ENCODE measurements around the gene JAG1. TPM values are rescaled to one million over a fixed set of nuclear protein-coding genes. Genes with fewer than 3 reads are reported as not detected.

The JAG1 gene
- total and polyA plus RNA-seq, 7 experiments from 2014 or later: 0.07 to 7.0 (median 0.62) TPM; not detected in 2

GRCh38 chr20:10603971-10604864, 69.6 kb downstream of the JAG1 start:
- H3K36me3 Mint-ChIP-seq: peaks cover 14 to 68% (median 36%) of the 10 kb centered on the region in 5 donors
- no peak overlapping the region for H3K27ac Mint-ChIP-seq
- intact Hi-C loops (cut with micrococcal nuclease): no loop called here
- H3K9me3 Mint-ChIP-seq: no peaks in the 10 kb centered on the region
- H3K4me3 Mint-ChIP-seq: no peak overlapping the region
- peaks cover 0 to 6% (median 0%) of the 10 kb centered on the region in 7 donors for H3K4me1 Mint-ChIP-seq
- Histone ChIP-seq H3K36me3 (ENCODE audit: control insufficient read depth in 2 of 3, insufficient read depth in 3 of 3, low read length in 3 of 3) (no peaks in the 10 kb centered on the region), H3K4me1 (ENCODE audit: control insufficient read depth in 2 of 2, insufficient read depth in 2 of 2, low read length in 2 of 2) (no peaks in the 10 kb centered on the region), H3K4me3 (ENCODE audit: low read length) (no peak overlapping the region), H3K27ac (ENCODE audit: low read depth, low read length) (no peak overlapping the region), H3K27me3 (ENCODE audit: control insufficient read depth in 2 of 2, insufficient read depth in 2 of 2, low read length in 2 of 2) (no peaks in the 10 kb centered on the region), H3K9me3 (ENCODE audit: control insufficient read depth in 2 of 3, low read length in 3 of 3) (no peaks in the 10 kb centered on the region)
- no peak for DNase-seq
- H3K27me3 Mint-ChIP-seq: no peaks in the 10 kb centered on the region
- ATAC-seq: no peak
- ChIA-PET POLR2A (no interaction called here), CTCF (no interaction called here)

- intact Hi-C loops (cut with micrococcal nuclease): no loop called here
- no peak overlapping the region for H3K27ac Mint-ChIP-seq
Observed at GRCh38 chr20:10603378-10603777, 70.4 kb downstream of the JAG1 start.

GRCh38 chr20:10602221-10602871, 71.5 kb downstream of the JAG1 start:
- no peak overlapping the region for H3K27ac Mint-ChIP-seq
- no peak overlapping the region for H3K27ac ChIP-seq (ENCODE audit: low read depth, low read length)
- H3K4me1 ChIP-seq (ENCODE audit: control insufficient read depth in 2 of 2, insufficient read depth in 2 of 2, low read length in 2 of 2): no peaks in the 10 kb centered on the region
- no peak overlapping the region for H3K4me3 ChIP-seq (ENCODE audit: low read length)
- H3K4me3 Mint-ChIP-seq: no peak overlapping the region
- no peaks in the 10 kb centered on the region for H3K9me3 Mint-ChIP-seq
- peaks cover 0 to 12% (median 0%) of the 10 kb centered on the region in 7 donors for H3K4me1 Mint-ChIP-seq
- DNase-seq (no peak), ATAC-seq (no peak)
- no peaks in the 10 kb centered on the region for H3K27me3 Mint-ChIP-seq
- H3K36me3 Mint-ChIP-seq: peaks cover 14 to 65% (median 42%) of the 10 kb centered on the region in 5 donors
- H3K36me3 ChIP-seq (ENCODE audit: control insufficient read depth in 2 of 3, insufficient read depth in 3 of 3, low read length in 3 of 3): no peaks in the 10 kb centered on the region
- CTCF ChIA-PET: no interaction called here
- H3K9me3 ChIP-seq (ENCODE audit: control insufficient read depth in 2 of 3, low read length in 3 of 3): no peaks in the 10 kb centered on the region
- intact Hi-C loops (cut with micrococcal nuclease): no loop called here
- no peaks in the 10 kb centered on the region for H3K27me3 ChIP-seq (ENCODE audit: control insufficient read depth in 2 of 2, insufficient read depth in 2 of 2, low read length in 2 of 2)
- POLR2A ChIA-PET: no interaction called here

More at GRCh38 chr20:10603378-10603777, 70.4 kb downstream of the JAG1 start:
- H3K9me3 ChIP-seq (ENCODE audit: control insufficient read depth in 2 of 3, low read length in 3 of 3): no peaks in the 10 kb centered on the region
- Mint-ChIP-seq H3K4me1 (peaks cover 0 to 12% (median 0%) of the 10 kb centered on the region in 7 donors), H3K4me3 (no peak overlapping the region), H3K9me3 (no peaks in the 10 kb centered on the region), H3K36me3 (peaks cover 14 to 70% (median 44%) of the 10 kb centered on the region in 5 donors), H3K27me3 (no peaks in the 10 kb centered on the region)
- ChIA-PET CTCF (no interaction called here), POLR2A (no interaction called here)
- no peak for DNase-seq
- H3K27ac ChIP-seq (ENCODE audit: low read depth, low read length): no peak overlapping the region
- no peaks in the 10 kb centered on the region for H3K36me3 ChIP-seq (ENCODE audit: control insufficient read depth in 2 of 3, insufficient read depth in 3 of 3, low read length in 3 of 3)
- H3K4me3 ChIP-seq (ENCODE audit: low read length): no peak overlapping the region
- H3K27me3 ChIP-seq (ENCODE audit: control insufficient read depth in 2 of 2, insufficient read depth in 2 of 2, low read length in 2 of 2): no peaks in the 10 kb centered on the region
- no peak for ATAC-seq
- no peaks in the 10 kb centered on the region for H3K4me1 ChIP-seq (ENCODE audit: control insufficient read depth in 2 of 2, insufficient read depth in 2 of 2, low read length in 2 of 2)

- DNase-seq: no peak
- H3K36me3 Mint-ChIP-seq: peaks cover 9 to 53% (median 41%) of the 10 kb centered on the region in 5 donors
- H3K27ac Mint-ChIP-seq: no peak overlapping the region
- no peaks in the 10 kb centered on the region for H3K9me3 ChIP-seq (ENCODE audit: control insufficient read depth in 2 of 3, low read length in 3 of 3)
- no peaks in the 10 kb centered on the region for H3K4me1 ChIP-seq (ENCODE audit: control insufficient read depth in 2 of 2, insufficient read depth in 2 of 2, low read length in 2 of 2)
- no peaks in the 10 kb centered on the region for H3K27me3 ChIP-seq (ENCODE audit: control insufficient read depth in 2 of 2, insufficient read depth in 2 of 2, low read length in 2 of 2)
- H3K4me3 Mint-ChIP-seq: no peak overlapping the region
- H3K36me3 ChIP-seq (ENCODE audit: control insufficient read depth in 2 of 3, insufficient read depth in 3 of 3, low read length in 3 of 3): no peaks in the 10 kb centered on the region
- H3K27me3 Mint-ChIP-seq: no peaks in the 10 kb centered on the region
- ATAC-seq: no peak
- no peaks in the 10 kb centered on the region for H3K9me3 Mint-ChIP-seq
- no peak overlapping the region for H3K4me3 ChIP-seq (ENCODE audit: low read length)
- POLR2A ChIA-PET: no interaction called here
- peaks cover 0 to 9% (median 0%) of the 10 kb centered on the region in 7 donors for H3K4me1 Mint-ChIP-seq
- CTCF ChIA-PET: no interaction called here
- intact Hi-C loops (cut with micrococcal nuclease): loop anchor here in 1 of 2 donors (5.0 kb wide), 1 partner anchor 35 kb away; no protein-coding TSS in a partner anchor
- H3K27ac ChIP-seq (ENCODE audit: low read depth, low read length): no peak overlapping the region
Observed at GRCh38 chr20:10597637-10598036, 76.2 kb downstream of the JAG1 start.

- DNase-seq: no peak
- Histone ChIP-seq H3K9me3 (ENCODE audit: control insufficient read depth in 2 of 3, low read length in 3 of 3) (no peaks in the 10 kb centered on the region), H3K27ac (ENCODE audit: low read depth, low read length) (no peak overlapping the region), H3K4me3 (ENCODE audit: low read length) (no peak overlapping the region), H3K36me3 (ENCODE audit: control insufficient read depth in 2 of 3, insufficient read depth in 3 of 3, low read length in 3 of 3) (no peaks in the 10 kb centered on the region), H3K27me3 (ENCODE audit: control insufficient read depth in 2 of 2, insufficient read depth in 2 of 2, low read length in 2 of 2) (no peaks in the 10 kb centered on the region), H3K4me1 (ENCODE audit: control insufficient read depth in 2 of 2, insufficient read depth in 2 of 2, low read length in 2 of 2) (no peaks in the 10 kb centered on the region)
- no peaks in the 10 kb centered on the region for H3K9me3 Mint-ChIP-seq
- peaks cover 4 to 48% (median 33%) of the 10 kb centered on the region in 5 donors for H3K36me3 Mint-ChIP-seq
- H3K27me3 Mint-ChIP-seq: no peaks in the 10 kb centered on the region
- ATAC-seq: peak; percentile 52
- no peak overlapping the region for H3K4me3 Mint-ChIP-seq
- ChIA-PET POLR2A (no interaction called here), CTCF (no interaction called here)
- peaks cover 0 to 9% (median 0%) of the 10 kb centered on the region in 7 donors for H3K4me1 Mint-ChIP-seq
- intact Hi-C loops (cut with micrococcal nuclease): loop anchor here in 1 of 2 donors (5.0 kb wide), 1 partner anchor 34 kb away; no protein-coding TSS in a partner anchor
- no peak overlapping the region for H3K27ac Mint-ChIP-seq
Observed at GRCh38 chr20:10596710-10597121, 77.1 kb downstream of the JAG1 start.

GRCh38 chr20:10595985-10596384, 77.8 kb downstream of the JAG1 start:
- ATAC-seq (no peak), DNase-seq (no peak)
- no peaks in the 10 kb centered on the region for H3K9me3 Mint-ChIP-seq
- no peaks in the 10 kb centered on the region for H3K27me3 Mint-ChIP-seq
- CTCF ChIA-PET: no interaction called here
- Histone ChIP-seq H3K36me3 (ENCODE audit: control insufficient read depth in 2 of 3, insufficient read depth in 3 of 3, low read length in 3 of 3) (no peaks in the 10 kb centered on the region), H3K9me3 (ENCODE audit: control insufficient read depth in 2 of 3, low read length in 3 of 3) (no peaks in the 10 kb centered on the region), H3K4me1 (ENCODE audit: control insufficient read depth in 2 of 2, insufficient read depth in 2 of 2, low read length in 2 of 2) (no peaks in the 10 kb centered on the region), H3K4me3 (ENCODE audit: low read length) (no peak overlapping the region), H3K27me3 (ENCODE audit: control insufficient read depth in 2 of 2, insufficient read depth in 2 of 2, low read length in 2 of 2) (no peaks in the 10 kb centered on the region), H3K27ac (ENCODE audit: low read depth, low read length) (no peak overlapping the region)
- intact Hi-C loops (cut with micrococcal nuclease): loop anchor here in 1 of 2 donors (5.0 kb wide), 1 partner anchor 34 kb away; no protein-coding TSS in a partner anchor
- no peak overlapping the region for H3K4me3 Mint-ChIP-seq
- peaks cover 0 to 45% (median 26%) of the 10 kb centered on the region in 5 donors for H3K36me3 Mint-ChIP-seq
- POLR2A ChIA-PET: no interaction called here
- peaks cover 0 to 12% (median 0%) of the 10 kb centered on the region in 7 donors for H3K4me1 Mint-ChIP-seq
- H3K27ac Mint-ChIP-seq: no peak overlapping the region

All from naive thymus-derived CD4-positive, alpha-beta T cell (primary cell).